Measurements from ENCODE around the gene NPEPPS. TPM values are rescaled to one million over a fixed set of nuclear protein-coding genes. Genes with fewer than 3 reads are reported as not detected.

Gene NPEPPS
- total and polyA plus RNA-seq, 2 of the 13 experiments (the other 11 are each of a cell fraction or from before 2014, with no cell fraction given) = 53.5 to 127 TPM

DNA sequence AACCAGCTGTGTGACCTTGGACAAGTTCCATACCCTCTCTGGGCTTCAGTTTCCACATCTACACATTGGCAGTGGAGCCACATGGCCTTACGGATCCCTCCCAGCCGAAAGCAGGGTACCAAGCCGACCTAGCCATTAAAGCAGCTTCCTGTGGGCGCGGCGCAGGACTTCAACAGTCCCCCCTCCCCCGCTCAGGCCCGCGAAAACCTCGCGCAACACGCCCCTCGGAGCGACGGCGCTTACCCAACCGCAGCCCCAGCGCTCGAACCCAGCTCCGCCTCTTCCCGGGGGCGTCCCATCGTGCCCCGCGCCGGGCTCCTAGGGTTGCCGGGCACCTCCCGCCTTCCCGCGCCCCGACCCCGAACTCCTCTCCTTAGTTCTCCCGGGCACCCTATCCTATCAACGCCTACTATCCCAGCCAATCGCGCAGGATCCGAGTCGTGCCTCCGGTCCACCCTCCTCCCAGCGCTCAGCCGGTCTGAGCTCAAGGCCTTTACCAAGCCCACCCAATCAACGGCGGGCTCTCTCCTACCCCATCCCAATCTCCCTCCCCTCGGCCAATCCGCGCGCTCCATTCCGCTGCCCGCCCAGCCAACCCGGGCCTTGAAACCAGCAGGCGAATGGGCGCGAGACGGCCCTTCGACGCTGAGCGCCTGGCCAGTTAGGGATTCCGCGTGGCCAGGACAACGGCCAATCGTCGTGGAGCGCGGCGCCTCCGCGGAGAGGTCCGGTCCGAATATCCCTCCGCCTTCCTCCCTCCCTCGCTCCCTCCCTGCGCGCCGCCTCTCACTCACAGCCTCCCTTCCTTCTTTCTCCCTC lies 118.5 kb downstream of the NPEPPS start, which contains the start of gene KPNB1 (continued):
- TF ChIP-seq LCORL (IDR thresholded peaks at IDR 0.05) (no peak), LCORL (CRISPR knock-in tag; IDR thresholded peaks at IDR 0.05) (peak; percentile 94), ZFP36 (IDR thresholded peaks at IDR 0.05; ENCODE audit: borderline replicate concordance, low read depth, low read length, partially characterized antibody) (peak; percentile 83), MEF2D (CRISPR knock-in tag; IDR thresholded peaks at IDR 0.05) (peak; percentile 61), RORA (CRISPR knock-in tag; IDR thresholded peaks at IDR 0.05) (no peak), ZNF569 (CRISPR knock-in tag; IDR thresholded peaks at IDR 0.05; ENCODE audit: borderline replicate concordance) (no peak), ZSCAN29 (CRISPR knock-in tag; conservative IDR thresholded peaks at IDR 0.05) (peak; percentile 69), ZNF83 (CRISPR knock-in tag; IDR thresholded peaks at IDR 0.05; ENCODE audit: borderline replicate concordance) (peak; percentile 36; the same call in 1 of the 2 replicates), MTA3 (CRISPR knock-in tag; IDR thresholded peaks at IDR 0.05) (no peak), PRPF4 (IDR thresholded peaks at IDR 0.05; ENCODE audit: low read depth, low read length, poor library complexity, severe bottlenecking) (peak; percentile 41), ZNF292 (CRISPR knock-in tag; IDR thresholded peaks at IDR 0.05; ENCODE audit: borderline replicate concordance, low read depth) (no peak), ZNF550 (CRISPR knock-in tag; IDR thresholded peaks at IDR 0.05; ENCODE audit: borderline replicate concordance) (peak; percentile 77; the same call in 1 of the 2 replicates), ADNP (CRISPR knock-in tag; IDR thresholded peaks at IDR 0.05) (peak; percentile 89), GLI4 (CRISPR knock-in tag; IDR thresholded peaks at IDR 0.05; ENCODE audit: borderline replicate concordance) (no peak), ZNF224 (CRISPR knock-in tag; IDR thresholded peaks at IDR 0.05) (0 out of 2 replicates have a peak, but pooled peaks have one; percentile 8), XBP1 (CRISPR knock-in tag; IDR thresholded peaks at IDR 0.05) (no peak), SCMH1 (CRISPR knock-in tag; IDR thresholded peaks at IDR 0.05; ENCODE audit: borderline replicate concordance) (no peak), RBM22 (optimal IDR thresholded peaks at IDR 0.05; ENCODE audit: low read length) (peak; percentile 76), ATAD3A (CRISPR knock-in tag; IDR thresholded peaks at IDR 0.05) (no peak), EP300 (IDR thresholded peaks at IDR 0.05; ENCODE audit: low read depth in 2 of 2, low read length in 2 of 2) (peak; percentile 45 to 75; a peak in 3 of 4 replicates), EP300 (CRISPR knock-in tag; IDR thresholded peaks at IDR 0.05; ENCODE audit: borderline replicate concordance) (peak; percentile 63; the same call in 1 of the 2 replicates), ZNF329 (CRISPR knock-in tag; IDR thresholded peaks at IDR 0.05; ENCODE audit: low read depth) (no peak; the same call in 1 of the 2 replicates), ZSCAN31 (CRISPR knock-in tag; IDR thresholded peaks at IDR 0.05; ENCODE audit: low read depth) (peak; percentile 90; the same call in 1 of the 2 replicates), IKZF4 (CRISPR knock-in tag; IDR thresholded peaks at IDR 0.05; ENCODE audit: borderline replicate concordance, low read depth, not compliant biosample characterization) (peak; percentile 69)
- TF ChIP-seq, protein P1, sequence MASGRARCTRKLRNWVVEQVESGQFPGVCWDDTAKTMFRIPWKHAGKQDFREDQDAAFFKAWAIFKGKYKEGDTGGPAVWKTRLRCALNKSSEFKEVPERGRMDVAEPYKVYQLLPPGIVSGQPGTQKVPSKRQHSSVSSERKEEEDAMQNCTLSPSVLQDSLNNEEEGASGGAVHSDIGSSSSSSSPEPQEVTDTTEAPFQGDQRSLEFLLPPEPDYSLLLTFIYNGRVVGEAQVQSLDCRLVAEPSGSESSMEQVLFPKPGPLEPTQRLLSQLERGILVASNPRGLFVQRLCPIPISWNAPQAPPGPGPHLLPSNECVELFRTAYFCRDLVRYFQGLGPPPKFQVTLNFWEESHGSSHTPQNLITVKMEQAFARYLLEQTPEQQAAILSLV (CRISPR knock-in tag; IDR thresholded peaks at IDR 0.05; ENCODE audit: borderline replicate concordance) = peak; percentile 82
- TF ChIP-seq, protein P2, sequence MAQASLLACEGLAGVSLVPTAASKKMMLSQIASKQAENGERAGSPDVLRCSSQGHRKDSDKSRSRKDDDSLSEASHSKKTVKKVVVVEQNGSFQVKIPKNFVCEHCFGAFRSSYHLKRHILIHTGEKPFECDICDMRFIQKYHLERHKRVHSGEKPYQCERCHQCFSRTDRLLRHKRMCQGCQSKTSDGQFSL (CRISPR knock-in tag; IDR thresholded peaks at IDR 0.05) = no peak; the same call in 1 of the 2 replicates
- TF ChIP-seq, protein P3, sequence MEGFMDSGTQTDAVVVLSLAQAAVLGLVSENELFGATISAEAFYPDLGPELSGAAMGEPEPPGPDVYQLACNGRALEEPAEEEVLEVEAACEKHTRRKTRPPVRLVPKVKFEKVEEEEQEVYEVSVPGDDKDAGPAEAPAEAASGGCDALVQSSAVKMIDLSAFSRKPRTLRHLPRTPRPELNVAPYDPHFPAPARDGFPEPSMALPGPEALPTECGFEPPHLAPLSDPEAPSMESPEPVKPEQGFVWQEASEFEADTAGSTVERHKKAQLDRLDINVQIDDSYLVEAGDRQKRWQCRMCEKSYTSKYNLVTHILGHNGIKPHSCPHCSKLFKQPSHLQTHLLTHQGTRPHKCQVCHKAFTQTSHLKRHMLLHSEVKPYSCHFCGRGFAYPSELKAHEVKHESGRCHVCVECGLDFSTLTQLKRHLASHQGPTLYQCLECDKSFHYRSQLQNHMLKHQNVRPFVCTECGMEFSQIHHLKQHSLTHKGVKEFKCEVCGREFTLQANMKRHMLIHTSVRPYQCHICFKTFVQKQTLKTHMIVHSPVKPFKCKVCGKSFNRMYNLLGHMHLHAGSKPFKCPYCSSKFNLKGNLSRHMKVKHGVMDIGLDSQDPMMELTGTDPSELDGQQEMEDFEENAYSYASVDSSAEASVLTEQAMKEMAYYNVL (CRISPR knock-in tag; IDR thresholded peaks at IDR 0.05; ENCODE audit: borderline replicate concordance) = peak; percentile 85; the same call in 1 of the 2 replicates
